GM18867 (cell line): ENCODE data around the gene MPIG6B.
A peak's percentile ranks its signal among the peaks of the same experiment; 100 is the strongest.

Source experiments
- ATAC-seq: cut with Tn5 transposase; IDR thresholded peaks from one replicate; pipeline ENCODE4 v1.9.1; 2021; ENCODE audit warnings: mild to moderate bottlenecking, moderate library complexity; ENCODE audit not compliant: unreplicated experiment

Gene MPIG6B

GRCh38 chr6:31720196-31720770 is 2.9 kb upstream of the MPIG6B start:
- no peak for ATAC-seq

- ATAC-seq, result no peak
Measured at GRCh38 chr6:31721351-31722020, 1.7 kb upstream of the MPIG6B start, which contains the start of gene LY6G6C. Gene LY6G6C, minus strand, starts transcription at chr6:31721746. Its CDS starts 67 bp downstream, at chr6:31721679.

GRCh38 chr6:31722173-31722572 is 1.0 kb upstream of the MPIG6B start:
- ATAC-seq, result no peak

GRCh38 chr6:31723980-31724691 is 963 bp downstream of the MPIG6B start:
- no peak for ATAC-seq

GRCh38 chr6:31725502-31726350 is 2.6 kb downstream of the MPIG6B start:
- ATAC-seq, result no peak

GRCh38 chr6:31727034-31727716 is 4.0 kb downstream of the MPIG6B start:
- peak; percentile 55 for ATAC-seq

GRCh38 chr6:31727717-31728671 is 4.8 kb downstream of the MPIG6B start:
- no peak for ATAC-seq

- no peak for ATAC-seq
Measured at GRCh38 chr6:31728767-31729514, 5.8 kb downstream of the MPIG6B start, which contains the start of gene DDAH2. Gene DDAH2, minus strand, starts transcription at chr6:31729299. Its CDS starts 138 bp downstream, at chr6:31729161.

GRCh38 chr6:31729515-31729978 is 6.4 kb downstream of the MPIG6B start:
- peak; percentile 35 for ATAC-seq

- ATAC-seq, result peak; percentile 35
Measured at GRCh38 chr6:31729979-31730630, 6.9 kb downstream of the MPIG6B start.

GRCh38 chr6:31730631-31731086 is 7.5 kb downstream of the MPIG6B start:
- no peak for ATAC-seq

- no peak for ATAC-seq
Measured at GRCh38 chr6:31732029-31732428, 8.9 kb downstream of the MPIG6B start.

GRCh38 chr6:31733734-31734133 is 10.6 kb downstream of the MPIG6B start:
- ATAC-seq, result no peak

- ATAC-seq, result no peak
Measured at GRCh38 chr6:31734247-31734820, 11.2 kb downstream of the MPIG6B start.

GRCh38 chr6:31734821-31735406 is 11.7 kb downstream of the MPIG6B start:
- ATAC-seq, result peak; percentile 22

GRCh38 chr6:31736021-31736767 is 13.0 kb downstream of the MPIG6B start, which contains the start of gene CLIC1:
Gene CLIC1, minus strand, starts transcription at chr6:31736530. Its CDS starts 230 bp downstream, at chr6:31736300.
- peak; percentile 26 for ATAC-seq
